ENCODE results near the gene XPO6.

Gene XPO6

DNA sequence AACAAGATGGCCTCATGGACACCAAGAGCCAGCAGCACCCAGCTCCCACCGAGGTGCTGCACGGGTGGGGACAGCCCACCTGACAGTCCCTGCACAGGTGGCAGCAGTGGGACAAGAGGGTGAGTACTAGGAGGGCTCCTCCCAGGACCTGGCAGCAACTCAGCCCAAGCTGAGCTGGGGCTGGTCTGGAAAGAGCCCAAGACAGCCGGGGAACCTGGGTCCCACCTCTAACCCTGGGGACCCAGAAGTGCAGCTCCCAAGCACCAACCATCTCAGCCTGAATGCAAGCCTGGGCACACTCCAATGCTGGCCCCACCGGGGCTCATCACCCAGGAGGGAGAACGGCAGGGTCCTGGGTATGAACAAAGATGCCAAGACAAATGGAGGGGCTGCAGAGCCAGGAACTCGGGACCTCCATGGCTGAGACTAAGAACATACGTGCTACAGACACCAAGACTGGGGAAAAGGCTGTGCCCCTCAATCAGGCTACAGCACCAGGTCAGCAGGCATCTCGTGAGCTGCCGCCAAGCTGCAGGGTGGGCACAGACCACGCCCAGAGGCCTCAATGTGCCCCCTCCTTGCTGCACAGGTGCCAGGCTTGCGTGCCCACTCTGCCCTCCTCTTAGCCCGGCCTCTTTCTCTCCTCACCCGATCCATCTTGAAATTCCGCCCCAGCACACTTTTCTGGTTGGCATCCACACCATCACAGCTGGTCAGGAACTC lies 110.8 kb downstream of the XPO6 start:
- no peak for TF ChIP-seq CTCF (conservative IDR thresholded peaks at IDR 0.05; ENCODE audit: control insufficient read depth, insufficient read depth, low read depth, low read length)
- no peak overlapping the region for H3K4me3 ChIP-seq (ENCODE audit: control insufficient read depth, low read depth, low read length)
- DNase-seq (ENCODE audit: low read depth), result no peak

DNA sequence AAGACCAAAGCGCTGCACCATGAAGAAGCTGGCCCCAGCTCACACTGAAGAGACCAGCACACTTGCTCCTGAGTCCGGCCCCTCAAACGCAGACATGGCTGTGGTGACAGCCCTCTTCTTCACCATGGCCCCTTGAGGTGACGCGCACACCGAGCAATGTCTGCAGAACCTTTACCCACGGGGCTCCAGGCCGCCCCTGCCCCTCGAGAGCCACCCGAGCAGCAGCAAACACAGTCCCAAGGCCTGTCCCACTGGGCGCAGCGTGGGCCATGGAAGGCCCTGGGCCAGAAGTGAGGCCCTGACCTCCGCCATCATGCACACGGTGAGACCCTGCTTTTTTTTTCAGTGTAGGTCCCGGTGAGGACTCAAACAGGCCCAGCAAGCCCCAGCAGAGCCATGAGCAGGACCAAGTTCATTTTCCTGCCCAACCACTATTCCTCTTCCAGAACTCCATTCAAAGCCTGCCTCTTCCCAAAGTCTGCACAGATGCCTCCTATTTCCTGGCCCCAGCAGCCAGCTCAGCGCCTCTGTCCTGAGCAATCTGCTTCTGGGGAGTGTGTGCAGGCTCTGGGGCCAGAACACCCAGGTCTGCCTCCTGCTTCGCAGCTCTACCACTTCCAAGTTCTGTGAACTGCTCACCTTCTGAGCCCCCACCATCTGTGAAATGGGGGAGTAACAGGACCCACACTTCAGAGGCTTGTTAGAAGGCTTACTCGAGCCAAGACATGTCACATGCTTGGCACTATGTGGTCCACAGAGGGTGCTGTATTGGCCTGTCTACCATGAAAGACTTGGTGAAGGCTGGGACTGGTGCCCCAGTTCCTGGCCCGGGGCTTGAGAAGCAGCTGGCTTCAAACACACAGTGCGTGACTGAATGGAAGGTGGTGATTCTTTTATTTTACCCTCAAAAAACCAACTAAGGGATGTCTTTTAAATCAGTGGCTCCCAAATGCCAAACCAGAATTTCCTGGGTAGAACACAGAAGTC lies 112.5 kb downstream of the XPO6 start:
- DNase-seq (ENCODE audit: low read depth), result no peak
- TF ChIP-seq CTCF (conservative IDR thresholded peaks at IDR 0.05; ENCODE audit: control insufficient read depth, insufficient read depth, low read depth, low read length), result no peak
- H3K4me3 ChIP-seq (ENCODE audit: control insufficient read depth, low read depth, low read length), result no peak overlapping the region

DNA sequence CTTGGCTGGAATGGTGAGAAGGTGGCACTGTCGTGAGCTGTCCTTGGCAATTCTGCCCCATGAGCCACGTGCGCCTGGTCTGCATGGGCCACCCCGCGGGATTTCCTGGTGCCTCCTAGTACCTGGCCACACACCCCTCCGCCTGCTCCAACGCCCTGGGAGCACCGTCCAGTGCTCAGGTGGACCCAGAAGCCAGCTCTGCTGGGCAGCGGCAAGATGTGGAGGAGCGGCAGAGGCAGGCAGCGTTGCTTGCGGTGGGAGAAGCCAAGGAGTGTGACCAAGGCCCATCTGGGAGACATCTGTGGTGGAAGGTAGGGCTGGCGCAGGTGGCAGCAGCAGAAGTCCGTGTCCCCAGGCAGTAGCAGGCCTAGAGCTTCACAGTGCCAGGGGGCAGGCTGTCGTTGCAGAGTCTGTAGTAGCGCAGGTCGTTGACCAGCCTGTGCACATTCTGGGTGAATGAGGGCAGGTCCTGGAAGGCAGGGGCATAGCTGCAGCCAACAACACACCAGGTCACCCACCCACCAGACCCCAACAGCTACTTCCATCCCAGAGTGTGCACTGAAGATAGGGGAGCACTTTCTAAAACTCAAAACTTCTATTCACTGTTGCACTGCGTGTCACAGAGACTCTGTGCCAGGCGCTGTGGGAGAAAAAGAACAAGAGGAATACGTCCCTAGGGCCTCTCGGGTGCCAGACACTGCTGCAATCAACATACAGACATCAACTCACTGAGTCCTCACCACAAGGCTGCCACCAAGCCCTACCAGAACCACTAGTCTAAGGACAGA lies 113.4 kb downstream of the XPO6 start:
- DNase-seq (ENCODE audit: low read depth), result no peak
- no peak overlapping the region for H3K4me3 ChIP-seq (ENCODE audit: control insufficient read depth, low read depth, low read length)
- no peak for TF ChIP-seq CTCF (conservative IDR thresholded peaks at IDR 0.05; ENCODE audit: control insufficient read depth, insufficient read depth, low read depth, low read length)

DNA sequence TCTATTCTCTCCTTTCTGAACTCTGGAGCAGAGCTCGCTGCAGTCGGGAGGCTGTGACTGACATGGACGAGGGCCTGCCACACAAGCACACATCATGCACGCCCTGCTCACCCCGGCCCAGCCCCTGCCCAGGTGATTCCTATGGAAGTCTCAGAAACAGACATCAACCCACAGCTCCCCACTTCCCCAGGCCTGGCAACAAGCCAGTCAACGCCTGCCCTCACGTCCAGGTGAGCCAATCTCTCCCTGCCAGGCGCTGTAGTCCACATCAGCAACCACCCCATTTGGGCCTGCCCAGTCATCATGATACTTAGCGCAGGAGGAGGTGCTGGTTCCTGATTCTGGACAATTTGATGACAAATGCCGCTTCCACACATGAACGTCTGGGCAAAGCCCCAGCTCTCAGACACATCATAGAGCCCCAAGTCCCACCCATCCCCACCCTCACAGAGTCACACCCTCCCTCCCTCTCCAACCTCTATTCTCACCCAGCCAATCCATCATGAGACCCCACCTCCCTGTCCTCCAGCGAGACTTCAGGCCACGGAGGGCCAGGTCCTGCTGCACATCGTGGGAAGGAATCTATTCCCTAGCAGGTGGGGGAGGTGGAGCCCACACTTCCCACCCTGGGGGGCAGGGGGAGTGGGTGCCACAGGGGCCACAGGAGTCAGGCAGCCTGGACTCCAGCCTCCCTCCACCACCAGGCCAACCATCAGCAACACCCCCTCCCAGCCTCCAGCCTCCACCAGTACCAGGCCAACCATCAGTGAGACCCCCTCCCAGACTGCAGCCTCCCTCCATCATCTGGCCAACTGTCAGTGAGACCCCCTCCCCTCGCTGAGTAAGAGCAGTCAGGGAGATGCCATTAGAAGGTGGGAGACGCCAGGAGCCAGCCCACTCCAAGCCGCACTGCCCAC lies 114.5 kb downstream of the XPO6 start:
- peak; percentile 20 for DNase-seq (ENCODE audit: low read depth)
- H3K4me3 ChIP-seq (ENCODE audit: control insufficient read depth, low read depth, low read length), result no peak overlapping the region
- no peak for TF ChIP-seq CTCF (conservative IDR thresholded peaks at IDR 0.05; ENCODE audit: control insufficient read depth, insufficient read depth, low read depth, low read length)

DNA sequence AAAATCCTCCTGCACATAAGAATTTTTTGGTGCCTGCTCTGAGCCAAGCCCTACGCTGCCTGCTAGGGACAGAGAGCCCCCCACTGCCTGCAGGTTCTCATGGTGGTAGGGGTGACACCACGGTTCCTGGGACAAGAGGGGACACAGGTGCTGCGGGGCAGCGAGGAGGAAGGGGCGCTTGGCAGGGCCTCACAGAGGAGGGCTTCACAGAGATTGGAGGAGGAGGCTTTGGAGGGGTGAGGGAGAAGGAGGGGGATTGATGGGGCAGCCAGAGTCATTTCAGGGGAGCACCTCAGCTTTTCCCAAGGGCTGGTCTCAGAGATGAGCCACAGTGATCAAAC lies 118.4 kb downstream of the XPO6 start:
- TF ChIP-seq CTCF (conservative IDR thresholded peaks at IDR 0.05; ENCODE audit: control insufficient read depth, insufficient read depth, low read depth, low read length), result no peak
- DNase-seq (ENCODE audit: low read depth), result no peak
- H3K4me3 ChIP-seq (ENCODE audit: control insufficient read depth, low read depth, low read length), result no peak overlapping the region
